Raji (cell line): ENCODE results near the gene GCFC2.

Experiments
- POLR2A ChIP-seq: IDR thresholded peaks from 2 replicates; pipeline ENCODE4 v1.6.1; 2011; ENCODE audit warnings: low read depth, low read length, control low read depth; ENCODE audit not compliant: insufficient read depth

Gene GCFC2

GRCh38 chr2:75645643-75646042 lies 65.1 kb downstream of the GCFC2 start:
- no peak for TF ChIP-seq POLR2A

- TF ChIP-seq POLR2A: no peak
Measured at GRCh38 chr2:75643980-75644379, 66.7 kb downstream of the GCFC2 start.

GRCh38 chr2:75641587-75641986 lies 69.1 kb downstream of the GCFC2 start:
- no peak for TF ChIP-seq POLR2A

GRCh38 chr2:75640621-75641121 lies 70.0 kb downstream of the GCFC2 start:
- no peak for TF ChIP-seq POLR2A

- TF ChIP-seq POLR2A: no peak
Measured at GRCh38 chr2:75637568-75637967, 73.1 kb downstream of the GCFC2 start.

GRCh38 chr2:75634945-75635344 lies 75.8 kb downstream of the GCFC2 start:
- no peak for TF ChIP-seq POLR2A

GRCh38 chr2:75633620-75634019 lies 77.1 kb downstream of the GCFC2 start:
- no peak for TF ChIP-seq POLR2A

GRCh38 chr2:75632813-75633212 lies 77.9 kb downstream of the GCFC2 start:
- TF ChIP-seq POLR2A: no peak

- no peak for TF ChIP-seq POLR2A
Measured at GRCh38 chr2:75632091-75632701, 78.5 kb downstream of the GCFC2 start.

- TF ChIP-seq POLR2A: no peak
Measured at GRCh38 chr2:75627902-75628504, 82.7 kb downstream of the GCFC2 start.

GRCh38 chr2:75622929-75623328 lies 87.8 kb downstream of the GCFC2 start:
- TF ChIP-seq POLR2A: no peak

GRCh38 chr2:75622500-75622899 lies 88.2 kb downstream of the GCFC2 start:
- no peak for TF ChIP-seq POLR2A

GRCh38 chr2:75621228-75621627 lies 89.5 kb downstream of the GCFC2 start:
- TF ChIP-seq POLR2A: no peak

GRCh38 chr2:75619956-75620740 lies 90.6 kb downstream of the GCFC2 start:
- no peak for TF ChIP-seq POLR2A

- no peak for TF ChIP-seq POLR2A
Measured at GRCh38 chr2:75616933-75617332, 93.8 kb downstream of the GCFC2 start.

GRCh38 chr2:75616406-75616805 lies 94.3 kb downstream of the GCFC2 start:
- no peak for TF ChIP-seq POLR2A
